Progenitor cell of endocrine pancreas (in vitro differentiated cells): ENCODE results near the gene RALB. TPM values are rescaled to one million over a fixed set of nuclear protein-coding genes. Genes with fewer than 3 reads are reported as not detected.
"Not testable (repeated sequence)": the region's sequence is repeated elsewhere in the genome, so short reads cannot be mapped to it uniquely, and the experiment has no call there.

Experiments used
- DNase-seq: peaks from one replicate; pipeline ENCODE4 v3.0.0; 2021; ENCODE audit warnings: low spot score; ENCODE audit not compliant: unreplicated experiment
- H3K27ac Mint-ChIP-seq: 2 replicates; pipeline ENCODE4 v1.8.0; 2021; ENCODE audit warnings: mild to moderate bottlenecking, moderate library complexity, mixed read lengths
- H3K27me3 Mint-ChIP-seq: 2 replicates; pipeline ENCODE4 v1.8.0; 2021; ENCODE audit warnings: mixed read lengths
- H3K36me3 Mint-ChIP-seq: 2 replicates; pipeline ENCODE4 v1.8.0; 2022; ENCODE audit warnings: mixed read lengths; ENCODE audit not compliant: insufficient read depth
- H3K4me1 Mint-ChIP-seq: 2 replicates; pipeline ENCODE4 v1.8.0; 2021; ENCODE audit warnings: low read depth, mixed read lengths
- H3K4me3 Mint-ChIP-seq: 2 replicates; pipeline ENCODE4 v1.8.0; 2021; ENCODE audit warnings: low read depth, mild to moderate bottlenecking, moderate library complexity, mixed read lengths
- H3K9me3 Mint-ChIP-seq: 2 replicates; pipeline ENCODE4 v1.8.0; 2021; ENCODE audit warnings: low read depth, mixed read lengths
- CTCF ChIP-seq: fragments of 200-600 bp; sonication (generic); IDR thresholded peaks from one replicate; pipeline ENCODE4 v1.5.0; 2021; ENCODE audit warnings: antibody characterized with exemption, mild to moderate bottlenecking; ENCODE audit not compliant: unreplicated experiment
- total RNA-seq: library from RNA; stranded (reverse); gene quantifications from 2 replicates; pipeline ENCODE4 v1.2.1, GENCODE V29; 2021

RALB gene
- total RNA-seq, 1 donor from 2014 or later, result 30.5 TPM

GRCh38 chr2:120305937-120306490 is 53.4 kb downstream of the RALB start:
- peaks cover 6% of the 10 kb centered on the region for H3K4me1 Mint-ChIP-seq
- H3K36me3 Mint-ChIP-seq, result peaks cover 12% of the 10 kb centered on the region
- no peaks in the 10 kb centered on the region for H3K9me3 Mint-ChIP-seq
- no peak overlapping the region for H3K27ac Mint-ChIP-seq
- no peak overlapping the region for H3K4me3 Mint-ChIP-seq
- no peak for DNase-seq
- TF ChIP-seq CTCF, result no peak
- H3K27me3 Mint-ChIP-seq, result peaks cover 7% of the 10 kb centered on the region

DNA sequence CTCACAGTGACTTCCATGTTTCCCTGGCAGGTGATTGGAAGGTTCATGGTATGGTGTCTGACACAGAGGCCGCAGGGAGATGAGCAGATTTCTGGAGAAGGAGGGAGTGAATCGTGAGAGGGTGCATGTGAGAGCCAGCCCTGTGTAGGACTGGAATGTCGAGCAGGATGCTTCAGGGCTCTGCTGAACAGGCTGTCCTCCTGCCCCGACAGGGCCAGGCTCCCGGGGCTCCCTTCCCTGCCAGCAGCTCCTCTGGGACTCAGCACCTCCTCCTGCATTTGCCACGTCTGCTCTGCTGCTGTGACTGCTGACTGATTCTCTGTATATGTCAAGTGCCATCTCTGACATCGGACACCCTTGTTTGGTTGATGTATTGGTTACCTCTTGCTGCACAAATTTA is 54.8 kb downstream of the RALB start:
- Mint-ChIP-seq H3K4me3 (no peak overlapping the region), H3K27me3 (peaks cover 10% of the 10 kb centered on the region), H3K9me3 (no peaks in the 10 kb centered on the region), H3K36me3 (peaks cover 6% of the 10 kb centered on the region), H3K27ac (no peak overlapping the region), H3K4me1 (peaks cover 4% of the 10 kb centered on the region)
- no peak for DNase-seq
- TF ChIP-seq CTCF, result no peak

- H3K36me3 Mint-ChIP-seq, result peaks cover 4% of the 10 kb centered on the region
- TF ChIP-seq CTCF, result no peak
- H3K27me3 Mint-ChIP-seq, result peaks cover 8% of the 10 kb centered on the region
- peaks cover 8% of the 10 kb centered on the region for H3K4me1 Mint-ChIP-seq
- no peak overlapping the region for H3K4me3 Mint-ChIP-seq
- no peaks in the 10 kb centered on the region for H3K9me3 Mint-ChIP-seq
- no peak for DNase-seq
- H3K27ac Mint-ChIP-seq, result no peak overlapping the region
These were observed 55.6 kb downstream of the RALB start for GRCh38 chr2:120308038-120308910.

GRCh38 chr2:120310136-120310535 is 57.5 kb downstream of the RALB start:
- Mint-ChIP-seq H3K27me3 (peaks cover 19% of the 10 kb centered on the region), H3K9me3 (no peaks in the 10 kb centered on the region), H3K4me3 (no peak overlapping the region), H3K4me1 (peaks cover 15% of the 10 kb centered on the region), H3K27ac (no peak overlapping the region), H3K36me3 (peaks cover 3% of the 10 kb centered on the region)
- no peak for TF ChIP-seq CTCF
- no peak for DNase-seq

DNA sequence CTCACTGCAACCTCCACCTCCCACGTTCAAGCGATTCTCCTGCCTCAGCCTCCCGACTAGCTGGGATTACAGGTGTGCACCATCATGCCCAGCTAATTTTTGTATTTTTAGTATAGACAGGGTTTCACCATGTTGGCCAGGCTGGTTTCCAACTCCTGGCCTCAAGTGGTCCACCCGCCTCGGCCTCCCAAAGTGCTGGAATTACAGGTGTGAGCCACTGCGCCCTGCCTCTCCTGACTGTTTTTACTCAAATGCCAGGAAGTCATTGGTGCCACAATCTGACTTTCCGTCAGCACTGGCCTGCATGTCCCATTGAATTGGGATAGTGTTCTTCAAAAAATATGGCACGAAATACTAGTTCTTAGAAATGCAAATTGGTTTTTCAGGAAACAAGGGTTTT is 58.2 kb downstream of the RALB start:
- not testable (repeated sequence) for H3K27ac Mint-ChIP-seq, H3K4me3 Mint-ChIP-seq, H3K9me3 Mint-ChIP-seq, DNase-seq, H3K36me3 Mint-ChIP-seq
- H3K4me1 Mint-ChIP-seq, result peaks cover 12% of the 10 kb centered on the region
- H3K27me3 Mint-ChIP-seq, result peaks cover 24% of the 10 kb centered on the region
